H1 (cell line): ENCODE measurements around the gene MUC5AC. TPM values are rescaled to one million over a fixed set of nuclear protein-coding genes. Genes with fewer than 3 reads are reported as not detected.

Experiments used
- CTCF ChIA-PET: fragments of 300-600 bp; sonication (Branson Sonifier 250); formaldehyde crosslinking; loops from one replicate; lab custom pipeline; 2021; ENCODE audit not compliant: partially characterized antibody; lab: Charles Lee
- POLR2A ChIA-PET: fragments of 300-600 bp; sonication (Branson Sonifier 250); formaldehyde crosslinking; loops from one replicate; lab custom pipeline; 2021; ENCODE audit warnings: inconsistent platforms; ENCODE audit not compliant: partially characterized antibody; lab: Charles Lee
- DNase-seq, 2 experiments: peaks; one replicate each; pipeline versions ENCODE4 v3.0.0 to v3.0.0-alpha.2; 2010 to 2022; ENCODE audit warnings: low spot score in 2 of 2, low read depth in 1 of 2, mixed read lengths in 1 of 2
- FAIRE-seq: peaks from 2 replicates; lab custom pipeline; 2011; peaks lifted over from hg19 to GRCh38; lab: Jason Lieb, UNC
- H2AFZ ChIP-seq: 2 replicates; pipeline ENCODE4 v1.8.1; 2012; ENCODE audit warnings: low read length, inconsistent platforms
- H2AK5ac ChIP-seq: 2 replicates; pipeline ENCODE4 v1.6.1; 2013; ENCODE audit warnings: low read depth, low read length
- H2BK120ac ChIP-seq: replicated peaks from 2 replicates; pipeline ENCODE3; 2013; ENCODE audit warnings: low read depth, low read length, inconsistent platforms
- H2BK12ac ChIP-seq: 2 replicates; pipeline ENCODE4 v1.6.1; 2013; ENCODE audit warnings: low read depth, low read length
- H2BK15ac ChIP-seq: 2 replicates; pipeline ENCODE4 v1.6.1; 2013; ENCODE audit warnings: low read length
- H2BK20ac ChIP-seq: 2 replicates; pipeline ENCODE4 v1.6.1; 2013; ENCODE audit warnings: low read length
- H2BK5ac ChIP-seq: 2 replicates; pipeline ENCODE4 v1.6.1; 2013; ENCODE audit warnings: low read depth, low read length
- H3K14ac ChIP-seq: 2 replicates; pipeline ENCODE4 v1.6.1; 2013; ENCODE audit warnings: inconsistent platforms; ENCODE audit not compliant: insufficient read length
- H3K18ac ChIP-seq: 2 replicates; pipeline ENCODE4 v1.6.1; 2013; ENCODE audit warnings: low read length; ENCODE audit errors: extremely low read depth
- H3K23ac ChIP-seq: 2 replicates; pipeline ENCODE4 v1.6.1; 2013; ENCODE audit warnings: inconsistent platforms; ENCODE audit not compliant: insufficient read length
- H3K23me2 ChIP-seq: 2 replicates; pipeline ENCODE4 v1.6.1; 2013; ENCODE audit warnings: low read depth, low read length
- H3K27ac ChIP-seq: 2 replicates; pipeline ENCODE4 v1.6.1; 2011; ENCODE audit warnings: low read depth, low read length, inconsistent platforms
- H3K27me3 ChIP-seq, 4 experiments: replicated peaks in 1 of 4; 1 replicate in 1 of 4; 2 replicates in 3 of 4; pipeline versions ENCODE4 v1.6.1 to v1.8.1; 2011 to 2013; ENCODE audit warnings: low read length in 3 of 4, mild to moderate bottlenecking in 3 of 4, inconsistent platforms in 2 of 4, mixed read lengths in 2 of 4, moderate library complexity in 1 of 4; ENCODE audit not compliant: control insufficient read depth in 3 of 4, insufficient read depth in 3 of 4; ENCODE audit errors: extremely low read depth in 1 of 4
- H3K36me3 ChIP-seq, 4 experiments: 2 replicates each; pipeline versions ENCODE4 v1.6.1 to v1.8.1; 2011 to 2013; ENCODE audit warnings: mild to moderate bottlenecking in 4 of 4, low read length in 3 of 4, moderate library complexity in 2 of 4, control low read depth in 1 of 4, inconsistent platforms in 1 of 4; ENCODE audit not compliant: insufficient read depth in 4 of 4, control insufficient read depth in 2 of 4
- H3K4ac ChIP-seq: replicated peaks from 2 replicates; pipeline ENCODE3; 2013; ENCODE audit warnings: low read length, low read depth, mixed read lengths, inconsistent platforms; ENCODE audit not compliant: insufficient read length
- H3K4me1 ChIP-seq, 4 experiments: replicated peaks in 1 of 4; 1 replicate in 1 of 4; 2 replicates in 3 of 4; pipeline versions ENCODE4 v1.6.1 to v1.8.1; 2011 to 2013; ENCODE audit warnings: low read length in 3 of 4, inconsistent platforms in 2 of 4, mixed read lengths in 1 of 4; ENCODE audit not compliant: insufficient read depth in 4 of 4, control insufficient read depth in 3 of 4
- H3K4me2 ChIP-seq, 2 experiments: 2 replicates each; pipeline versions ENCODE4 v1.6.1 to v1.8.1; 2011 to 2013; ENCODE audit warnings: low read depth in 2 of 2, low read length in 2 of 2, control low read depth in 1 of 2, inconsistent platforms in 1 of 2, mild to moderate bottlenecking in 1 of 2; ENCODE audit not compliant: insufficient read depth in 1 of 2
- H3K4me3 ChIP-seq, 4 experiments: fragments of 200-600, 300-600 bp in 1 of 4; sonication (generic), shearing (Covaris generic), sonication (Bioruptor Twin) in 1 of 4; 2 replicates each; pipeline versions ENCODE4 v1.5.1 to v1.8.1; 2011 to 2016; ENCODE audit warnings: low read length in 4 of 4, low read depth in 3 of 4, control low read depth in 2 of 4, inconsistent platforms in 2 of 4, mild to moderate bottlenecking in 2 of 4, mixed read lengths in 1 of 4, moderate library complexity in 1 of 4; ENCODE audit not compliant: insufficient read depth in 2 of 4; ENCODE audit errors: extremely low read depth in 1 of 4
- H3K56ac ChIP-seq: replicated peaks from 2 replicates; pipeline ENCODE3; 2013; ENCODE audit warnings: low read depth, mild to moderate bottlenecking, mixed read lengths, low read length, inconsistent platforms; ENCODE audit not compliant: insufficient read length
- H3K79me1 ChIP-seq: 2 replicates; pipeline ENCODE4 v1.6.1; 2013; ENCODE audit warnings: low read depth, low read length, control low read depth
- H3K79me2 ChIP-seq, 2 experiments: 2 replicates each; pipeline versions ENCODE4 v1.6.1 to v1.8.1; 2012 to 2013; ENCODE audit warnings: low read length in 2 of 2, mild to moderate bottlenecking in 2 of 2, inconsistent platforms in 1 of 2; ENCODE audit not compliant: insufficient read depth in 2 of 2, control insufficient read depth in 1 of 2
- H3K9ac ChIP-seq, 4 experiments: replicated peaks in 1 of 4; 1 replicate in 1 of 4; 2 replicates in 3 of 4; pipeline versions ENCODE4 v1.6.1 to v1.8.1; 2011 to 2013; ENCODE audit warnings: low read depth in 3 of 4, low read length in 3 of 4, control low read depth in 2 of 4, mild to moderate bottlenecking in 2 of 4, moderate library complexity in 2 of 4, inconsistent platforms in 1 of 4; ENCODE audit errors: extremely low read depth in 1 of 4
- H3K9me3 ChIP-seq, 2 experiments: 2 replicates each; pipeline versions ENCODE4 v1.6.1 to v1.8.1; 2012 to 2013; ENCODE audit warnings: mild to moderate bottlenecking in 2 of 2, moderate library complexity in 2 of 2, control low read depth in 1 of 2, inconsistent platforms in 1 of 2, low read depth in 1 of 2, low read length in 1 of 2, mixed read lengths in 1 of 2; ENCODE audit not compliant: insufficient read depth in 2 of 2
- H4K20me1 ChIP-seq, 2 experiments: replicated peaks in 1 of 2; 2 replicates each; pipeline versions ENCODE3 to v1.8.1; 2011 to 2013; ENCODE audit warnings: inconsistent platforms in 2 of 2, low read length in 2 of 2, mild to moderate bottlenecking in 1 of 2; ENCODE audit not compliant: insufficient read depth in 2 of 2, control insufficient read depth in 1 of 2
- H4K5ac ChIP-seq: 2 replicates; pipeline ENCODE4 v1.6.1; 2013; ENCODE audit warnings: low read length, low read depth, mixed read lengths, inconsistent platforms; ENCODE audit not compliant: insufficient read length
- H4K8ac ChIP-seq: 2 replicates; pipeline ENCODE4 v1.8.0; 2013; ENCODE audit warnings: mild to moderate bottlenecking, moderate library complexity, low read length, inconsistent platforms; ENCODE audit not compliant: insufficient read depth; ENCODE audit errors: extremely low read depth
- H4K91ac ChIP-seq: replicated peaks from 2 replicates; pipeline ENCODE3; 2013; ENCODE audit warnings: low read length, mixed read lengths, inconsistent platforms; ENCODE audit not compliant: insufficient read length
- ATF2 ChIP-seq: IDR thresholded peaks from 2 replicates; pipeline ENCODE4 v1.6.1; 2012; ENCODE audit warnings: low read length, inconsistent platforms
- ATF3 ChIP-seq: IDR thresholded peaks from 2 replicates; pipeline ENCODE4 v1.6.1; 2011; ENCODE audit warnings: low read depth, mild to moderate bottlenecking, low read length; ENCODE audit not compliant: insufficient read depth
- BCL11A ChIP-seq, 2 experiments: IDR thresholded peaks; one replicate each; pipeline ENCODE4 v1.6.1; 2011; ENCODE audit warnings: low read depth in 2 of 2, low read length in 2 of 2, mild to moderate bottlenecking in 2 of 2
- CBX5 ChIP-seq: fragments of 300-800, 300-1000 bp; sonication (generic); IDR thresholded peaks from 2 replicates; pipeline ENCODE4 v1.7.1; 2016; ENCODE audit warnings: antibody characterized with exemption, low read length, low read depth
- CTBP2 ChIP-seq: IDR thresholded peaks from 2 replicates; pipeline ENCODE4 v1.7.0; 2011; ENCODE audit warnings: borderline replicate concordance, mild to moderate bottlenecking, moderate library complexity, mixed read lengths, low read length; ENCODE audit not compliant: insufficient read depth, insufficient read length
- EGR1 ChIP-seq: IDR thresholded peaks from 2 replicates; pipeline ENCODE4 v1.6.1; 2011; ENCODE audit warnings: low read depth, low read length, borderline replicate concordance
- JUND ChIP-seq: IDR thresholded peaks from 2 replicates; pipeline ENCODE4 v1.6.1; 2011; ENCODE audit warnings: mild to moderate bottlenecking, improper control_type of control experiment, low read length
- MAFK ChIP-seq: IDR thresholded peaks from 2 replicates; pipeline ENCODE4 v1.6.1; 2012; ENCODE audit warnings: low read depth, mild to moderate bottlenecking, improper control_type of control experiment, low read length
- POLR2A ChIP-seq, 2 experiments: IDR thresholded peaks; 1 replicate in 1 of 2; 2 replicates in 1 of 2; pipeline ENCODE4 v1.6.1; 2011; ENCODE audit warnings: low read depth in 2 of 2, low read length in 2 of 2, mild to moderate bottlenecking in 2 of 2; ENCODE audit errors: control extremely low read depth in 1 of 2
- SIX5 ChIP-seq: IDR thresholded peaks from 2 replicates; pipeline ENCODE4 v1.6.1; 2011; ENCODE audit warnings: mild to moderate bottlenecking, low read depth, low read length
- SP4 ChIP-seq: IDR thresholded peaks from 2 replicates; pipeline ENCODE4 v1.6.1; 2012; ENCODE audit warnings: low read length, inconsistent platforms
- TCF12 ChIP-seq: IDR thresholded peaks from 2 replicates; pipeline ENCODE4 v1.6.1; 2011; ENCODE audit warnings: low read depth, mild to moderate bottlenecking, low read length
- ZNF274 ChIP-seq: IDR thresholded peaks from 2 replicates; pipeline ENCODE4 v1.7.0; 2012; ENCODE audit warnings: low read length, borderline replicate concordance; ENCODE audit errors: extremely low read depth
- WGBS, 2 experiments: shearing (Covaris generic) in 1 of 2; methylation state at CpG; one replicate each; pipeline versions ENCODE4 v1.1.6 to v1.1.7; 2013 to 2015; ENCODE audit warnings: low lambda C conversion rate in 2 of 2, mixed read lengths in 2 of 2, inconsistent platforms in 1 of 2, low coverage in 1 of 2, missing lambda C conversion rate in 1 of 2; ENCODE audit not compliant: insufficient replicate concordance in 2 of 2, insufficient coverage in 1 of 2, insufficient read length in 1 of 2; ENCODE audit errors: extremely low coverage in 1 of 2, missing lambda C conversion rate in 1 of 2; 5-methylcytosine and 5-hydroxymethylcytosine counted together
- polyA plus RNA-seq, 7 experiments: library from polyadenylated mRNA; depleted of rRNA in 3 of 7; stranded (reverse) in 5 of 7; unstranded in 2 of 7; fragments of >200 nt in 5 of 7; fragments of 200-250 nt in 2 of 7; gene quantifications; 1 replicate in 5 of 7; 2 replicates in 1 of 7; 4 replicates in 1 of 7; pipeline versions ENCODE4 v1.2.1 to v1.2.3, GENCODE V29; 2011 to 2013; ENCODE audit warnings: missing spikeins in 2 of 7, mixed read lengths in 2 of 7
- total RNA-seq: library from RNA; stranded (reverse); fragmentation: NEBNext Ultra II Directional; extraction: Animal tissue kit (Norgen Biotek cat#: 25700); gene quantifications from 2 replicates; pipeline ENCODE4 v1.2.1, GENCODE V29; 2021

MUC5AC gene
- total and polyA plus RNA-seq, 2 of the 8 experiments (the other 6 are each of a cell fraction or from before 2014, with no cell fraction given): not detected

GRCh38 chr11:1240771-1241170 lies 83.0 kb downstream of the MUC5AC start:
- CTCF ChIA-PET: interaction anchor here (1.5 kb wide), 1 partner anchor 14 kb away, joined by 3 read pairs; no protein-coding TSS in a partner anchor
- 95% methylated on average over 13 of the region's 25 CpGs; no CpG with 5 or more reads in 1 of the 2 experiments for WGBS, 2 experiments
- no peak for TF ChIP-seq SIX5
- TF ChIP-seq CBX5: no peak
- TF ChIP-seq MAFK: no peak
- no peak for TF ChIP-seq ATF2
- no peak for TF ChIP-seq TCF12
- TF ChIP-seq BCL11A (IDR thresholded peaks at IDR 0.05; ENCODE audit: low read depth in 2 of 2, low read length in 2 of 2): no peak
- no peak for TF ChIP-seq EGR1
- TF ChIP-seq JUND: no peak
- no peak for TF ChIP-seq ATF3
- no peak for TF ChIP-seq SP4
- TF ChIP-seq POLR2A (IDR thresholded peaks at IDR 0.05; ENCODE audit: control extremely low read depth in 1 of 2, low read depth in 2 of 2, low read length in 2 of 2): no peak
- no peak for TF ChIP-seq ZNF274
- TF ChIP-seq CTBP2: no peak

More at GRCh38 chr11:1240771-1241170, 83.0 kb downstream of the MUC5AC start:
- Histone ChIP-seq H2AK5ac (no peak overlapping the region), H4K91ac (no peak overlapping the region), H3K23ac (no peak overlapping the region), H3K18ac (no peak overlapping the region), H3K36me3 (no peaks in the 10 kb centered on the region), H3K9me3 (peaks cover 3 to 41% of the 10 kb centered on the region in 2 experiments; a peak in 2 of 4 replicates), H3K4me1 (no peaks in the 10 kb centered on the region), H3K4ac (no peak overlapping the region), H3K4me3 (no peak overlapping the region), H3K27ac (no peak overlapping the region), H2BK15ac (no peak overlapping the region), H2BK120ac (no peak overlapping the region), H3K27me3 (no peaks in the 10 kb centered on the region), H3K23me2 (no peaks in the 10 kb centered on the region), H3K79me1 (no peaks in the 10 kb centered on the region), H3K14ac (no peak overlapping the region), H4K5ac (no peak overlapping the region), H2AFZ (no peak overlapping the region), H3K4me2 (no peak overlapping the region), H3K9ac (no peak overlapping the region), H2BK5ac (no peak overlapping the region), H4K20me1 (peaks cover 0 to 1% of the 10 kb centered on the region in 2 experiments), H3K56ac (no peak overlapping the region), H4K8ac (no peak overlapping the region), H2BK12ac (no peak overlapping the region), H2BK20ac (no peak overlapping the region), H3K79me2 (no peaks in the 10 kb centered on the region)
- POLR2A ChIA-PET: no interaction called here
- FAIRE-seq (no peak), DNase-seq (no peak)
